WERI-Rb-1 (cell line): ENCODE measurements around the gene DHX29.
"Not testable (repeated sequence)": the region's sequence is repeated elsewhere in the genome, so short reads cannot be mapped to it uniquely, and the experiment has no call there.

Experiments
- DNase-seq: peaks from one replicate; pipeline ENCODE4 v3.0.0-alpha.2; 2020
- H3K27ac ChIP-seq: fragments of 250-450 bp; sonication (Bioruptor Pico); 2 replicates; pipeline ENCODE4 v1.5.1; 2020; ENCODE audit warnings: mild to moderate bottlenecking, moderate library complexity
- H3K27me3 ChIP-seq: fragments of 250-450 bp; sonication (Bioruptor Pico); 2 replicates; pipeline ENCODE4 v1.5.1; 2021; ENCODE audit warnings: mild to moderate bottlenecking, low read depth, moderate library complexity; ENCODE audit not compliant: insufficient read depth, severe bottlenecking
- H3K36me3 ChIP-seq: fragments of 250-450 bp; sonication (Bioruptor Pico); 2 replicates; pipeline ENCODE4 v1.5.1; 2020; ENCODE audit warnings: mild to moderate bottlenecking, moderate library complexity
- H3K4me3 ChIP-seq: 2 replicates; pipeline ENCODE4 v1.5.1; 2011; ENCODE audit warnings: low read depth, mild to moderate bottlenecking, control low read depth, low read length
- H3K9me3 ChIP-seq: fragments of 250-450 bp; sonication (Bioruptor Pico); 2 replicates; pipeline ENCODE4 v1.5.1; 2021; ENCODE audit warnings: mild to moderate bottlenecking, moderate library complexity; ENCODE audit not compliant: severe bottlenecking
- TF ChIP-seq, protein P1 (sequence below): IDR thresholded peaks from 2 replicates; pipeline ENCODE4 v1.5.1; 2011; ENCODE audit warnings: low read depth, mild to moderate bottlenecking, control low read depth, inconsistent platforms, low read length

The DHX29 gene

DNA sequence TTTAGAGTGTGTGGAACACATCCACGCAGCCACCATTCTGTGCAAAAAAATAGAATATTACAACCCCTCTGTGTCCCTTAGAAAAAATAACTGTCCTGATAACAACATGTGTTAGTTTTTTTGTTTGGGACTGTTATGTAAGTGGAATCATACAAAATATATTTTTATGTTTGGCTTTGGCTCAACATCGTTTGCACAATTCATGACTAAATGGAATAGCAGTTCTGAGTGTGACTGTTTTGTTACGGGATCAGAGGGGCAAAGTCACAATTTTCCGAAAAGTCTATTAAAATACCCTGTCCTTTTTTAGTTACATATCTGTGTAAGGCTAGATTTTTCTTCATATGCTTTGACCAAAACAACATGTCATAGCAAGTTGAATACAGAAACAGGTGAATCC is 13.1 kb upstream of the DHX29 start:
- Histone ChIP-seq H3K9me3 (no peaks in the 10 kb centered on the region), H3K27me3 (no peaks in the 10 kb centered on the region), H3K27ac (no peak overlapping the region), H3K36me3 (peaks cover 15% of the 10 kb centered on the region), H3K4me3 (no peak overlapping the region)
- TF ChIP-seq, protein P1, sequence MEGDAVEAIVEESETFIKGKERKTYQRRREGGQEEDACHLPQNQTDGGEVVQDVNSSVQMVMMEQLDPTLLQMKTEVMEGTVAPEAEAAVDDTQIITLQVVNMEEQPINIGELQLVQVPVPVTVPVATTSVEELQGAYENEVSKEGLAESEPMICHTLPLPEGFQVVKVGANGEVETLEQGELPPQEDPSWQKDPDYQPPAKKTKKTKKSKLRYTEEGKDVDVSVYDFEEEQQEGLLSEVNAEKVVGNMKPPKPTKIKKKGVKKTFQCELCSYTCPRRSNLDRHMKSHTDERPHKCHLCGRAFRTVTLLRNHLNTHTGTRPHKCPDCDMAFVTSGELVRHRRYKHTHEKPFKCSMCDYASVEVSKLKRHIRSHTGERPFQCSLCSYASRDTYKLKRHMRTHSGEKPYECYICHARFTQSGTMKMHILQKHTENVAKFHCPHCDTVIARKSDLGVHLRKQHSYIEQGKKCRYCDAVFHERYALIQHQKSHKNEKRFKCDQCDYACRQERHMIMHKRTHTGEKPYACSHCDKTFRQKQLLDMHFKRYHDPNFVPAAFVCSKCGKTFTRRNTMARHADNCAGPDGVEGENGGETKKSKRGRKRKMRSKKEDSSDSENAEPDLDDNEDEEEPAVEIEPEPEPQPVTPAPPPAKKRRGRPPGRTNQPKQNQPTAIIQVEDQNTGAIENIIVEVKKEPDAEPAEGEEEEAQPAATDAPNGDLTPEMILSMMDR = no peak
- no peak for DNase-seq

DNA sequence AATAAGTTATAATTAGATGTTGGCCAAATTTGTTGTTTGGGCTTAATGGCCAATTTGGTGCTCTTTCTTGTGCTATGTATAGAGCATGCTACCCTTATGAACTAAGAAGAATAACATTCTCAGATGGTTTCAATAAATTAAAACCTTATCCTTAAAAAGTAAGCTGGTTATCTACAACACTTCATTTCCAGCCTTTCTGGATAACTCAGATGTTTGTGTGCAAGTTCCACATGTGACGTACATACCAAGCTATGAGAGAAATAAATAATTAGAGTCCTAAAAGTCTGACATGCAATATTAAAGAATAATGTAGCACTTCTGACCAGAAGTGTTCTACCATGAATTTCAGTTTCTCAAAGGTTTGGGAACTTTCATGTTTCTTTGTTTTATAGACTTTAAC is 12.0 kb upstream of the DHX29 start:
- H3K4me3 ChIP-seq = no peak overlapping the region
- no peaks in the 10 kb centered on the region for H3K9me3 ChIP-seq
- peaks cover 6% of the 10 kb centered on the region for H3K36me3 ChIP-seq
- H3K27ac ChIP-seq = no peak overlapping the region
- TF ChIP-seq, protein P1 = no peak
- no peaks in the 10 kb centered on the region for H3K27me3 ChIP-seq
- no peak for DNase-seq

DNA sequence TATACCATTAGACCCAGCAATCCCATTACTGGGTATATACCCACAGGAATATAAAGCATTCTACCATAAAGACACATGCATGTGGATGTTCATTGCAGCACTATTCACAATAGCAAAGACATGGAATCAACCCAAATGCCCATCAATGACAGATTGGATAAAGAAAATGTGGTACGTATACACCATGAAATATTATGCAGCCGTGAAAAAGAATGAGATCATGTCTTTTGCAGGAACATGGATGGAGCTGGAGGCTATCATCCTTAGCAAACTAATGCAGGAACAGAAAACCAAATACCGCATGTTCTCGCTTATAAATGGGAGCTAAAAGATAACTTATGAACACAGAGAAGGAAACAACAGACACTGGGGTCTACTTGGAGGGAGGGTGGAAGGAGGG is 10.7 kb upstream of the DHX29 start:
- H3K9me3 ChIP-seq, H3K27me3 ChIP-seq, H3K4me3 ChIP-seq, DNase-seq, H3K27ac ChIP-seq, H3K36me3 ChIP-seq: not testable (repeated sequence)

DNA sequence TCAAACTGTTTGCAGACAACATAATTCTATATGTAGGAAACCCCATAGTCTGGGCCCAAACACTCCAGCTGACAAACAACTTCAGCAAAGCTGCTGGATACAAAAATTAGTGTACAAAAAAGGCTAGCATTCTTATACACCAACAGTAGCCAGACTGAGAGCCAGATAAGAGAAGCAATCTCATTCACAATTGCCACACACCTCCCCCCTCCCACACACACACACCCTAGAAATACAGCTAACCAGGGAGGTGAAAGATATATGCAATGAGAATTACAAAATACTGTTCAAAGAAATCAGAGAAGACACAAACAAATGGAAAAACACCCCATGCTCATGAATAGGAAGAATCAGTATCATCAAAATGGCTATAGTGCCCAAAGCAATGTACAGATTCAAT is 9.3 kb upstream of the DHX29 start:
- DNase-seq = no peak
- no peaks in the 10 kb centered on the region for H3K9me3 ChIP-seq
- no peak overlapping the region for H3K4me3 ChIP-seq
- no peak overlapping the region for H3K27ac ChIP-seq
- no peaks in the 10 kb centered on the region for H3K27me3 ChIP-seq
- H3K36me3 ChIP-seq = peaks cover 5% of the 10 kb centered on the region
- TF ChIP-seq, protein P1 = no peak

DNA sequence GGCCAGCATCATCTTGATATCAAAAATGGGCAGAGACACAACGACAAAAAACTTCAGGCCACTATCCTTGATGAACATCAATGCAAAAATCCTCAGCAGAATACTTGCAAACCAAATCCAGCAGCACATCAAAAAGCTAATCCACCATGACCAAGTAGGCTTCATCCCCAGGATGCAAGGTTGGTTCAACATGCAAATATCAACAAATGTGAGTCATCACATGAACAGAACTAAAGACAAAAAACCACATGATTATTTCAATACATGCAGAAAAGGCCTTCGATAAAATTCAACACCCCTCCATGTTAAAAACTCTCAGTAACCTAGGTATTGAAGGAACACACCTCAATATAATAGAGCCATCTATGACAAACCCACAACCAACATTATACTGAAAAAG is 8.8 kb upstream of the DHX29 start:
- H3K27ac ChIP-seq = no peak overlapping the region
- no peak overlapping the region for H3K4me3 ChIP-seq
- no peak for DNase-seq
- H3K9me3 ChIP-seq = no peaks in the 10 kb centered on the region
- H3K27me3 ChIP-seq = no peaks in the 10 kb centered on the region
- TF ChIP-seq, protein P1 = no peak
- peaks cover 5% of the 10 kb centered on the region for H3K36me3 ChIP-seq

DNA sequence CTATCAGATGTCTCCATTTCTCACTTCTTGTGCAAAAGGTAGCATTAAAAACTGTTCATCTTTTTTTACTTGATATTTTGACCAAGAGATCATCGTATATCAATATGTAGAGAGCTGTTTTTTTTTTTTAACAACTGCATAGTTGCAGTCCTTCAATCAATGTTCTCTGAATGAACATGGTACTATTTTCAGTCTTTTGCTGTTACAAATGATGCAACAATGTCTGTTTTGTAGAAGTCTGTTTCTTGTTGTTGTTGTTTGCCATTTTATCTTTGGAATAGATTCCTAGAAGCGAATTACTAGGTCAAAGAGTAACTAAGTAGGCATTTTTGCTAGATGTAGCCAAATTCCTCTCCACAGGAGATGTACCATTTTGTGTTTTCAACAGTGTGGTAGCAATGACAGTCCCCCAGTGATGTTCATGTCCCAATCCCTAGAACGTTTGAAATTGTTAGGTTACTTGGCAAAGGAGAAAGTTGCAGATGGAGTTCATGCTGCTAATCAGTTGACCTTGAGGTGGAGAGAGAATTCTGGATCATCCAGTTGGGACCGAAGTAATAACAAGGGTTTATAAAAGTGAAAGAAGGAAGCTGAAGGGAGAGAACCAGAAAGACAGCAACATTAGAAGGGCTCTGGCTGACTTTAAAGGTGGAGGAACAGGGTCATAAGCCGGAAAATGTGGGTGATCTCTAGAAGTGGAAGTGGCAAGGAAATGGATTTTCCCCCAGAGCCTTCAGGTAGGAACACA is 6.5 kb upstream of the DHX29 start:
- peaks cover 5% of the 10 kb centered on the region for H3K36me3 ChIP-seq
- TF ChIP-seq, protein P1 = no peak
- no peak for DNase-seq
- H3K27ac ChIP-seq = no peak overlapping the region
- no peaks in the 10 kb centered on the region for H3K9me3 ChIP-seq
- H3K27me3 ChIP-seq = no peaks in the 10 kb centered on the region
- no peak overlapping the region for H3K4me3 ChIP-seq
